Ascending aorta (tissue), 2 donors: ENCODE results near the gene ABCA4. TPM values are rescaled to one million over a fixed set of nuclear protein-coding genes. Genes with fewer than 3 reads are reported as not detected.

Source experiments
- DNase-seq, 2 donors: peaks; one replicate each; pipeline ENCODE4 v3.0.0-alpha.2; 2019; ENCODE audit warnings: low spot score in 2 of 2
- H3K27ac ChIP-seq, 2 donors: fragments of 200-600 bp; sonication (generic); one replicate each; pipeline ENCODE4 v1.5.1; 2016 to 2017; ENCODE audit warnings: mild to moderate bottlenecking in 1 of 2
- H3K27me3 ChIP-seq: fragments of 200-600 bp; sonication (generic); one replicate; pipeline ENCODE4 v1.5.1; 2017
- H3K36me3 ChIP-seq, 2 donors: fragments of 200-600 bp; sonication (generic); one replicate each; pipeline ENCODE4 v1.5.1; 2016
- H3K4me1 ChIP-seq, 2 donors: fragments of 200-600 bp; sonication (generic); one replicate each; pipeline ENCODE4 v1.5.1; 2016 to 2017; ENCODE audit warnings: mild to moderate bottlenecking in 1 of 2
- H3K4me3 ChIP-seq, 2 donors: fragments of 200-600 bp; sonication (generic); one replicate each; pipeline ENCODE4 v1.5.1; 2016 to 2017; ENCODE audit warnings: mild to moderate bottlenecking in 1 of 2
- H3K9me3 ChIP-seq, 2 donors: fragments of 200-600 bp; sonication (generic); one replicate each; pipeline ENCODE4 v1.5.1; 2016
- CTCF ChIP-seq, 3 experiments: fragments of 200-600 bp in 2 of 3; fragments of 450-650 bp in 1 of 3; sonication (generic) in 2 of 3; IDR thresholded peaks; one replicate each; pipeline ENCODE4 v1.5.1; 2016 to 2019; ENCODE audit warnings: antibody characterized with exemption in 3 of 3, mild to moderate bottlenecking in 1 of 3, moderate library complexity in 1 of 3
- intact Hi-C: fragments of 100-400 bp; cut with DNase I; formaldehyde crosslinking; loops from one replicate; pipeline ENCODE4 v1.15.1; 2023
- total RNA-seq: library from RNA; depleted of rRNA; stranded (reverse); fragments of >200 nt; gene quantifications from one replicate; pipeline ENCODE4 v1.1.0, GENCODE V29; 2016

ABCA4 gene
- total RNA-seq, 1 donor from 2014 or later, result not detected

GRCh38 chr1:94027721-94028515 is 93.0 kb downstream of the ABCA4 start:
- Histone ChIP-seq H3K4me3 (no peak overlapping the region), H3K9me3 (no peaks in the 10 kb centered on the region), H3K4me1 (peaks cover 0 to 5% of the 10 kb centered on the region in 2 donors), H3K27ac (no peak overlapping the region), H3K27me3 (no peaks in the 10 kb centered on the region), H3K36me3 (no peaks in the 10 kb centered on the region)
- TF ChIP-seq CTCF (IDR thresholded peaks at IDR 0.05), result no peak
- intact Hi-C loops, result loop anchor here (2.0 kb wide), 1 partner anchor 33 kb away; no protein-coding TSS in a partner anchor
- DNase-seq, result no peak

- intact Hi-C loops, result loop anchor here (1.0 to 2.0 kb wide), 2 partner anchors 34 to 309 kb away; no protein-coding TSS in a partner anchor
- no peak for DNase-seq
- TF ChIP-seq CTCF (IDR thresholded peaks at IDR 0.05), result no peak
- Histone ChIP-seq H3K27me3 (no peaks in the 10 kb centered on the region), H3K27ac (no peak overlapping the region), H3K4me1 (peaks cover 0 to 5% of the 10 kb centered on the region in 2 donors), H3K9me3 (no peaks in the 10 kb centered on the region), H3K4me3 (no peak overlapping the region), H3K36me3 (no peaks in the 10 kb centered on the region)
These were observed 94.1 kb downstream of the ABCA4 start for GRCh38 chr1:94026619-94027380.

GRCh38 chr1:94025383-94026340 is 95.3 kb downstream of the ABCA4 start:
- no peak for DNase-seq
- Histone ChIP-seq H3K9me3 (no peaks in the 10 kb centered on the region), H3K27ac (no peak overlapping the region), H3K36me3 (no peaks in the 10 kb centered on the region), H3K4me3 (no peak overlapping the region), H3K27me3 (no peaks in the 10 kb centered on the region), H3K4me1 (peaks cover 0 to 5% of the 10 kb centered on the region in 2 donors)
- intact Hi-C loops, result loop anchor here (1.0 to 2.0 kb wide), 2 partner anchors 35 to 310 kb away; no protein-coding TSS in a partner anchor
- TF ChIP-seq CTCF (IDR thresholded peaks at IDR 0.05), result peak; percentile 28 to 70 (median 64)

GRCh38 chr1:94024104-94024792 is 96.7 kb downstream of the ABCA4 start:
- no peak for TF ChIP-seq CTCF (IDR thresholded peaks at IDR 0.05)
- intact Hi-C loops, result no loop called here

More at GRCh38 chr1:94024104-94024792, 96.7 kb downstream of the ABCA4 start:
- H3K4me1 ChIP-seq, result peaks cover 0 to 5% of the 10 kb centered on the region in 2 donors
- H3K36me3 ChIP-seq, result no peaks in the 10 kb centered on the region
- no peak for DNase-seq
- no peaks in the 10 kb centered on the region for H3K27me3 ChIP-seq
- no peaks in the 10 kb centered on the region for H3K9me3 ChIP-seq
- H3K4me3 ChIP-seq, result no peak overlapping the region
- no peak overlapping the region for H3K27ac ChIP-seq
